ENCODE results near the gene SCNN1A. TPM values are rescaled to one million over a fixed set of nuclear protein-coding genes. Genes with fewer than 3 reads are reported as not detected.

Gene SCNN1A
- total and polyA plus RNA-seq, 9 donors: 0.17 to 4.1 (median 0.24) TPM; not detected in 2

DNA sequence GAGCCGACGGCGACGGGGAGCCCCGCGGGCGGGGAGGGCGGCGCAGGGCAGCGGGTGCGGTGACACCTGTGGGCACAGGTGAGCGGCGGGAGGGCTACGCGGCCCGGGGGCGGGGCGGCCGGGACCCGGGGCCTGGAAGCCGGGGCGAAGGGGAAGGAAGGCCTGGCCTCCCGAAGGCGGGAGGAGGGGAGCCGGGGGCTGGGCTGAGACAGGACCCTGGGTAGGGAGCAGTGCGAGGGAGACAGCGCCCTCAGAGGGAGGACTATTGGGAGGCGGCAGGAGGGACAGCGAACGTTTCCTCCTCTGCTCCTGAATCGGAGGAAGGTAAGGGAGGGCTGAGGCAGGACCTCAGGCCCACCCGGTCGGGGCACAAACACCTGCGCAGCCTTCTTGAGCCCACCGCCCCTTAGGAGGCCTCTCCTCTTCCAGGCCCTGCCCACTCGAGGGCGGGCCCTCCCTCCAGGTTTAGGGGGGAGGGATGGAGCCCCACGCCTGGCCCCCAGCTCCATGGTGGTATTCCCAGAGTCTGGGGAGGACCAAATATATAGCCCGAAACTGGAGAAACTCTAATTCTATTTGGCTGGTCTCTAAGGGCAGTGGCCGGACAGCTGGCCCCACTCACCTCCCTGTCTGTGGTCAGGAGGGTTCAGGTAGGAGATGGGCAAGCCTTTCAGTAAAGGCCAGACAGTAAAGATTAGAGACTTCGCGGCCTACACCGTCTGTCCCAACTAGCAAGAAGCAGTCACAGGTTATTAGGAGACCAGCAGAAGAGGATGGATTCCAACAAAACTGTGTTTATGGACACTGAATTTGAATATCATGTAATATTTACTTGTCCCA lies 64.4 kb downstream of the SCNN1A start:
- peaks cover 37% of the 10 kb centered on the region for H3K4me1 ChIP-seq (ENCODE audit: control insufficient read depth, insufficient read depth, low read length)
- DNase-seq: no peak
- no peaks in the 10 kb centered on the region for H3K9me3 ChIP-seq (replicated peaks; ENCODE audit: control insufficient read depth, low read depth, low read length)
- H3K4me3 ChIP-seq (ENCODE audit: low read length): no peak overlapping the region
- peaks cover 13% of the 10 kb centered on the region for H3K27me3 ChIP-seq (ENCODE audit: control insufficient read depth, insufficient read depth, low read length)
- no peak overlapping the region for H3K27ac ChIP-seq (ENCODE audit: low read length)
- 17% methylated on average over 33 of the region's 43 CpGs for WGBS (ENCODE audit: insufficient coverage)
- H3K36me3 ChIP-seq (ENCODE audit: control insufficient read depth, insufficient read depth, low read length): no peaks in the 10 kb centered on the region

- Histone ChIP-seq H3K27ac (ENCODE audit: low read length) (no peak overlapping the region), H3K9me3 (replicated peaks; ENCODE audit: control insufficient read depth, low read depth, low read length) (no peaks in the 10 kb centered on the region), H3K36me3 (ENCODE audit: control insufficient read depth, insufficient read depth, low read length) (no peaks in the 10 kb centered on the region), H3K4me3 (ENCODE audit: low read length) (no peak overlapping the region), H3K4me1 (ENCODE audit: control insufficient read depth, insufficient read depth, low read length) (peaks cover 35% of the 10 kb centered on the region), H3K27me3 (ENCODE audit: control insufficient read depth, insufficient read depth, low read length) (peaks cover 18% of the 10 kb centered on the region)
- peak; percentile 49 for DNase-seq
- 54% methylated on average over 4 of the region's 5 CpGs for WGBS (ENCODE audit: insufficient coverage)
Observed at GRCh38 chr12:6307529-6307928, 67.8 kb downstream of the SCNN1A start.

DNA sequence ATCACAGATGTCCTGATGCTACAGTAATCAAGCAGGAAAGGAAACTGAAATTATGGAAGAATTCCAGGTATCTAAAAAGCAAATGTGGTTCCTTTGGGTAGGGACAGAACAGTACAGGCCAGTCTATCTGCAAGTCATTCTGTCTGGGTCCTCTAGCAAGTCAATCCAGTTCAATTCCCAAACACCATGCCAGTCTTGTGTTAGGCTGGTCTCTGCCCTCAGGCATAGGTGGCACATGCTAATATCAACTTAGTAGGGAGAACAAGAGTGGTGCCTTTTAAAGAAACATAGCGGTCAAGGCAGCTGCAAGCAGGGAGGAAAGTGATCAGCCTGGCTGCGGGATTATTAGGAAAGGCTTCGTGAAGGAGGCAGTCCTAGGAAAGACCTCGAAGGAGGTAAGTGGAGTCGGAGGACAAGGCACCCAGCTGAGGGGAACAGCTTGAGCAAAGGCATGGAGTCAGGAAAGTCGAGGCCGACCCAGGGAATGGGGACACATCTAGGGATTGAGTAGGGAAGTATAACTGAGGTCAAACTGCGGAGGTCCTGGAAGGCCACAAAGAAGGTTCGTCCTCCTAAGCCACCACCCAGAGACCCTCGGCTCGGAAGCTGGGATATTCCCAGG lies 68.7 kb downstream of the SCNN1A start:
- H3K36me3 ChIP-seq (ENCODE audit: control insufficient read depth, insufficient read depth, low read length): no peaks in the 10 kb centered on the region
- H3K27me3 ChIP-seq (ENCODE audit: control insufficient read depth, insufficient read depth, low read length): peaks cover 18% of the 10 kb centered on the region
- no peak overlapping the region for H3K4me3 ChIP-seq (ENCODE audit: low read length)
- WGBS (ENCODE audit: insufficient coverage): 85% methylated on average over 9 of the region's 11 CpGs
- H3K27ac ChIP-seq (ENCODE audit: low read length): no peak overlapping the region
- DNase-seq: no peak
- H3K9me3 ChIP-seq (replicated peaks; ENCODE audit: control insufficient read depth, low read depth, low read length): no peaks in the 10 kb centered on the region
- H3K4me1 ChIP-seq (ENCODE audit: control insufficient read depth, insufficient read depth, low read length): peaks cover 31% of the 10 kb centered on the region

DNA sequence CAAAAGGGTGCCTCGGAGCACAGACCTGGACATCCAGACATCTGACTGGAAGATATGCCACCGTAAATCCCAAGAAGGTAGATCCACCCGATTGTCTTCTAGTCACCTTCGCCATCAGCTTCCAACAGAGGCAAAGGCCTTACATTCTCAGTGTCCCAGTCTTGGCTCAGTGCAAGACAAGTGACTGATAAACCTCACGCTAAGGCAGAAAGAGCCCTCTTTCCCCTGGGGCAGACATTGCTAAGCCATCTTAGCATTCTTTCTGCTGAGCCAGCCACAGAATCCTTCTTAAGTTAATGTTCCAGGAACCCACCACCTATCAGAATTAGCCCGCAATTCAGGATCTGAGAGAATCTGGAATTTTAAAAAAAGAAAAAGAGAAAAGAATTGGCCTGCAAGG lies 69.2 kb downstream of the SCNN1A start:
- WGBS (ENCODE audit: insufficient coverage): 70% methylated on average over 5 of the region's 6 CpGs

DNA sequence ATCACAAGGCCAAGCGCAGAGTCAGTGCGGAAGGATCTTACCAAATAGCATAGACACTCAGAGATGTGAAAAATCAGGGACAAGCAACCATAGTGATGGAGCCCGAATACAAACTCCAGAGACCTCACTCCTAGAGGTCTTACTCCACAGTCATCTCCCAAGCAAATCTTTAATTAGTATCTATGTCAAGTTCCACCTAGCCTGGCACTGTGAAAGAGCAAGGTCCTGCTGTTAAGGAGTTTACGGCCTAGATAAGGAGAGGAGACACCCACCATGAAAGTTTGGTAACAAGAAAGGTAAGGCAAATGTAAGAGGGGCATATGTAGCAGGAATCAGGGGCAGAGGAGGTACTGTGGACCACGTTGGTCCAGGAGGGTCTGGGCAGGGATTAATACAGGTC lies 72.3 kb downstream of the SCNN1A start:
- 94% methylated on average over 3 of the region's 5 CpGs for WGBS (ENCODE audit: insufficient coverage)
- Histone ChIP-seq H3K27me3 (ENCODE audit: control insufficient read depth, insufficient read depth, low read length) (peaks cover 5% of the 10 kb centered on the region), H3K36me3 (ENCODE audit: control insufficient read depth, insufficient read depth, low read length) (no peaks in the 10 kb centered on the region), H3K4me3 (ENCODE audit: low read length) (no peak overlapping the region), H3K9me3 (replicated peaks; ENCODE audit: control insufficient read depth, low read depth, low read length) (no peaks in the 10 kb centered on the region), H3K27ac (ENCODE audit: low read length) (no peak overlapping the region), H3K4me1 (ENCODE audit: control insufficient read depth, insufficient read depth, low read length) (peaks cover 11% of the 10 kb centered on the region)
- no peak for DNase-seq

More for the DNA sequence above, 69.2 kb downstream of the SCNN1A start:
- peaks cover 16% of the 10 kb centered on the region for H3K27me3 ChIP-seq (ENCODE audit: control insufficient read depth, insufficient read depth, low read length)
- no peaks in the 10 kb centered on the region for H3K36me3 ChIP-seq (ENCODE audit: control insufficient read depth, insufficient read depth, low read length)
- no peaks in the 10 kb centered on the region for H3K9me3 ChIP-seq (replicated peaks; ENCODE audit: control insufficient read depth, low read depth, low read length)
- peaks cover 31% of the 10 kb centered on the region for H3K4me1 ChIP-seq (ENCODE audit: control insufficient read depth, insufficient read depth, low read length)
- H3K4me3 ChIP-seq (ENCODE audit: low read length): no peak overlapping the region
- DNase-seq: no peak
- H3K27ac ChIP-seq (ENCODE audit: low read length): no peak overlapping the region

GRCh38 chr12:6302621-6303020 lies 72.7 kb downstream of the SCNN1A start:
- Histone ChIP-seq H3K36me3 (ENCODE audit: control insufficient read depth, insufficient read depth, low read length) (no peaks in the 10 kb centered on the region), H3K9me3 (replicated peaks; ENCODE audit: control insufficient read depth, low read depth, low read length) (no peaks in the 10 kb centered on the region), H3K27me3 (ENCODE audit: control insufficient read depth, insufficient read depth, low read length) (peaks cover 5% of the 10 kb centered on the region), H3K27ac (ENCODE audit: low read length) (no peak overlapping the region), H3K4me3 (ENCODE audit: low read length) (no peak overlapping the region), H3K4me1 (ENCODE audit: control insufficient read depth, insufficient read depth, low read length) (peaks cover 7% of the 10 kb centered on the region)
- WGBS (ENCODE audit: insufficient coverage): 75% methylated on average over 3 of the region's 3 CpGs
- no peak for DNase-seq

DNA sequence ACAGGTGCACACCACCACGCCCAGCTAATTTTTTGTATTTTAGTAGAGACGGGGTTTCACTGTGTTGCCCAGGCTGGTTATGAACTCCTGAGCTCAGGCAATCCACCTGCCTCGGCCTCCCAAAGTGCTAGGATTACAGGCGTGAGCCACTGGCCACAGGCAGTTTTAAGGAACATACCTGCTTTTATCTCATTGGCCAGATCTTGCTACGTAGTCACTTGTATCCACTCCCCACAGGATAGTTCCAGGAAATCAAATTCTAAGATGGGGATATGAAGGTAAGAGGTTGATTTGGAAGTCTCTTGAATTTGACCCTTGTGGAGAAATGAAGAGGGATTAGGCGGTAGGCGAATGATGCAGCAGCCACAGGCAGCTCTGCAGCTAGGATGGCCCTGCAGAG lies 73.6 kb downstream of the SCNN1A start:
- Histone ChIP-seq H3K27me3 (ENCODE audit: control insufficient read depth, insufficient read depth, low read length) (peaks cover 5% of the 10 kb centered on the region), H3K4me1 (ENCODE audit: control insufficient read depth, insufficient read depth, low read length) (peaks cover 2% of the 10 kb centered on the region), H3K9me3 (replicated peaks; ENCODE audit: control insufficient read depth, low read depth, low read length) (no peaks in the 10 kb centered on the region), H3K36me3 (ENCODE audit: control insufficient read depth, insufficient read depth, low read length) (no peaks in the 10 kb centered on the region), H3K27ac (ENCODE audit: low read length) (no peak overlapping the region), H3K4me3 (ENCODE audit: low read length) (no peak overlapping the region)
- no peak for DNase-seq
- 79% methylated on average over 6 of the region's 7 CpGs for WGBS (ENCODE audit: insufficient coverage)

GRCh38 chr12:6297170-6297569 lies 78.2 kb downstream of the SCNN1A start:
- Histone ChIP-seq H3K4me3 (ENCODE audit: low read length) (no peak overlapping the region), H3K4me1 (ENCODE audit: control insufficient read depth, insufficient read depth, low read length) (peaks cover 10% of the 10 kb centered on the region), H3K9me3 (replicated peaks; ENCODE audit: control insufficient read depth, low read depth, low read length) (no peaks in the 10 kb centered on the region), H3K27ac (ENCODE audit: low read length) (no peak overlapping the region), H3K36me3 (ENCODE audit: control insufficient read depth, insufficient read depth, low read length) (no peaks in the 10 kb centered on the region), H3K27me3 (ENCODE audit: control insufficient read depth, insufficient read depth, low read length) (no peaks in the 10 kb centered on the region)
- WGBS (ENCODE audit: insufficient coverage): no CpG with 5 or more reads among the region's 10 CpGs
- DNase-seq: no peak

Other genes starting within 250 kb of the SCNN1A start
- gene CD9, start 175.2 kb downstream of the SCNN1A start, total RNA-seq: 60.7 TPM
- 10 to 100 TPM; 39.5 to 94.5 (median 61.0) TPM for gene CD9, start 175.2 kb downstream of the SCNN1A start, polyA plus RNA-seq (ENCODE audit: insufficient read depth in 1 of 8, insufficient read length in 8 of 8, low replicate concordance in 1 of 8)
- gene PLEKHG6, start 64.9 kb downstream of the SCNN1A start, total RNA-seq: 0.58 TPM
- 1 to 10 TPM in 6 of 8 donors, under 1 TPM in 2; 0.26 to 6.0 (median 1.4) TPM for gene PLEKHG6, start 64.9 kb downstream of the SCNN1A start, polyA plus RNA-seq (ENCODE audit: insufficient read depth in 1 of 8, insufficient read length in 8 of 8, low replicate concordance in 1 of 8)
- 38.5 TPM for gene TNFRSF1A, start 33.5 kb downstream of the SCNN1A start, total RNA-seq
- gene TNFRSF1A, start 33.5 kb downstream of the SCNN1A start, polyA plus RNA-seq (ENCODE audit: insufficient read depth in 1 of 8, insufficient read length in 8 of 8, low replicate concordance in 1 of 8): 10 to 100 TPM; 55.0 to 92.0 (median 66.4) TPM
- gene LTBR, start 8.6 kb upstream of the SCNN1A start, total RNA-seq: 32.9 TPM
- 10 to 100 TPM; 34.8 to 48.2 (median 40.2) TPM for gene LTBR, start 8.6 kb upstream of the SCNN1A start, polyA plus RNA-seq (ENCODE audit: insufficient read depth in 1 of 8, insufficient read length in 8 of 8, low replicate concordance in 1 of 8)
- gene CD27, start 69.4 kb upstream of the SCNN1A start, total RNA-seq: 0.27 TPM
- gene CD27, start 69.4 kb upstream of the SCNN1A start, polyA plus RNA-seq (ENCODE audit: insufficient read depth in 1 of 8, insufficient read length in 8 of 8, low replicate concordance in 1 of 8): 1 to 10 TPM in 3 of 8 donors, under 1 TPM in 5; 0.43 to 1.6 (median 0.53) TPM
- 10.5 TPM for gene TAPBPL, start 76.5 kb upstream of the SCNN1A start, total RNA-seq
- gene TAPBPL, start 76.5 kb upstream of the SCNN1A start, polyA plus RNA-seq (ENCODE audit: insufficient read depth in 1 of 8, insufficient read length in 8 of 8, low replicate concordance in 1 of 8): 10 to 100 TPM in 1 of 8 donors, 1 to 10 TPM in 7; 7.3 to 10.2 (median 9.0) TPM
- gene VAMP1, start 95.1 kb upstream of the SCNN1A start, total RNA-seq: 4.6 TPM
- gene VAMP1, start 95.1 kb upstream of the SCNN1A start, polyA plus RNA-seq (ENCODE audit: insufficient read depth in 1 of 8, insufficient read length in 8 of 8, low replicate concordance in 1 of 8): 10 to 100 TPM in 4 of 8 donors, 1 to 10 TPM in 4; 6.2 to 16.2 (median 9.7) TPM
- gene MRPL51, start 117.7 kb upstream of the SCNN1A start, total RNA-seq: 179 TPM
- 100 to 1,000 TPM; 131 to 171 (median 143) TPM for gene MRPL51, start 117.7 kb upstream of the SCNN1A start, polyA plus RNA-seq (ENCODE audit: insufficient read depth in 1 of 8, insufficient read length in 8 of 8, low replicate concordance in 1 of 8)
- 24.4 TPM for gene NCAPD2, start 118.5 kb upstream of the SCNN1A start, total RNA-seq
- gene NCAPD2, start 118.5 kb upstream of the SCNN1A start, polyA plus RNA-seq (ENCODE audit: insufficient read depth in 1 of 8, insufficient read length in 8 of 8, low replicate concordance in 1 of 8): 10 to 100 TPM; 28.9 to 52.0 (median 40.5) TPM
- gene GAPDH, start 159.0 kb upstream of the SCNN1A start, total RNA-seq: 4,312 TPM
- 1,000 to 10,000 TPM; 2,917 to 5,100 (median 3,934) TPM for gene GAPDH, start 159.0 kb upstream of the SCNN1A start, polyA plus RNA-seq (ENCODE audit: insufficient read depth in 1 of 8, insufficient read length in 8 of 8, low replicate concordance in 1 of 8)
- 20.1 TPM for gene IFFO1, start 180.5 kb upstream of the SCNN1A start, total RNA-seq
- 10 to 100 TPM; 26.2 to 40.4 (median 34.7) TPM for gene IFFO1, start 180.5 kb upstream of the SCNN1A start, polyA plus RNA-seq (ENCODE audit: insufficient read depth in 1 of 8, insufficient read length in 8 of 8, low replicate concordance in 1 of 8)
- gene NOP2, start 192.7 kb upstream of the SCNN1A start, total RNA-seq: 23.1 TPM
- 10 to 100 TPM; 19.2 to 33.1 (median 26.1) TPM for gene NOP2, start 192.7 kb upstream of the SCNN1A start, polyA plus RNA-seq (ENCODE audit: insufficient read depth in 1 of 8, insufficient read length in 8 of 8, low replicate concordance in 1 of 8)
- gene CHD4, start 231.8 kb upstream of the SCNN1A start, total RNA-seq: 142 TPM
- gene CHD4, start 231.8 kb upstream of the SCNN1A start, polyA plus RNA-seq (ENCODE audit: insufficient read depth in 1 of 8, insufficient read length in 8 of 8, low replicate concordance in 1 of 8): 100 to 1,000 TPM; 138 to 193 (median 174) TPM

All from muscle of leg (tissue), 11 donors.